Liver (tissue), 9 donors: ENCODE results near the gene MPHOSPH10. TPM values are rescaled to one million over a fixed set of nuclear protein-coding genes. Genes with fewer than 3 reads are reported as not detected.
A peak's percentile ranks its signal among the peaks of the same experiment; 100 is the strongest.
"Not testable (repeated sequence)": the region's sequence is repeated elsewhere in the genome, so short reads cannot be mapped to it uniquely, and the experiment has no call there.

Experiments used
- DNase-seq: peaks from one replicate; pipeline ENCODE4 v3.0.0-alpha.2; 2017; ENCODE audit warnings: low spot score
- H3K27ac ChIP-seq, 2 donors: one replicate each; pipeline ENCODE4 v1.7.0; 2013; ENCODE audit warnings: inconsistent platforms in 2 of 2, low read length in 2 of 2, control low read depth in 1 of 2, low read depth in 1 of 2, mild to moderate bottlenecking in 1 of 2
- H3K27me3 ChIP-seq, 4 donors: one replicate each; pipeline versions ENCODE4 v1.6.1 to v1.7.0; 2013; ENCODE audit warnings: low read length in 3 of 4, inconsistent platforms in 1 of 4, mild to moderate bottlenecking in 1 of 4, moderate library complexity in 1 of 4; ENCODE audit not compliant: control insufficient read depth in 4 of 4, insufficient read depth in 4 of 4
- H3K36me3 ChIP-seq, 4 donors: one replicate each; pipeline versions ENCODE4 v1.6.1 to v1.7.0; 2013; ENCODE audit warnings: low read length in 3 of 4, mild to moderate bottlenecking in 3 of 4, low read depth in 1 of 4, moderate library complexity in 1 of 4; ENCODE audit not compliant: control insufficient read depth in 4 of 4, insufficient read depth in 3 of 4
- H3K4me1 ChIP-seq, 4 donors: one replicate each; pipeline versions ENCODE4 v1.6.1 to v1.7.0; 2013; ENCODE audit warnings: low read length in 3 of 4, mild to moderate bottlenecking in 3 of 4, moderate library complexity in 1 of 4; ENCODE audit not compliant: control insufficient read depth in 4 of 4, insufficient read depth in 4 of 4
- H3K4me3 ChIP-seq, 3 donors: one replicate each; pipeline versions ENCODE4 v1.6.1 to v1.7.0; 2013; ENCODE audit warnings: low read length in 3 of 3, control low read depth in 1 of 3, low read depth in 1 of 3, mild to moderate bottlenecking in 1 of 3
- H3K9ac ChIP-seq, 2 donors: one replicate each; pipeline ENCODE4 v1.7.0; 2013; ENCODE audit warnings: low read length in 2 of 2, mild to moderate bottlenecking in 2 of 2, moderate library complexity in 2 of 2, control low read depth in 1 of 2, low read depth in 1 of 2
- H3K9me3 ChIP-seq, 4 donors: one replicate each; pipeline versions ENCODE4 v1.6.1 to v1.7.0; 2013; ENCODE audit warnings: low read length in 3 of 4; ENCODE audit not compliant: control insufficient read depth in 4 of 4
- ATF3 ChIP-seq: IDR thresholded peaks from 2 replicates; pipeline ENCODE4 v1.6.1; 2016; ENCODE audit warnings: antibody characterized with exemption
- CTCF ChIP-seq: fragments of 150-350 bp; IDR thresholded peaks from 2 replicates; pipeline ENCODE4 v1.5.1; 2017; ENCODE audit warnings: improper control_type of control experiment, low read depth, low read length; ENCODE audit not compliant: missing input control
- EGR1 ChIP-seq, 2 donors: IDR thresholded peaks; 2 replicates each; pipeline ENCODE4 v1.6.1; 2016 to 2018; ENCODE audit warnings: antibody characterized with exemption in 2 of 2, low read depth in 2 of 2
- FOXA1 ChIP-seq: IDR thresholded peaks from 2 replicates; pipeline ENCODE4 v1.6.1; 2016; ENCODE audit warnings: antibody characterized with exemption
- FOXA2 ChIP-seq: IDR thresholded peaks from 2 replicates; pipeline ENCODE4 v1.6.1; 2016; ENCODE audit warnings: antibody characterized with exemption
- GABPA ChIP-seq, 2 donors: IDR thresholded peaks in 1 of 2; conservative IDR thresholded peaks in 1 of 2; 2 replicates each; pipeline ENCODE4 v1.6.1; 2016; ENCODE audit warnings: antibody characterized with exemption in 2 of 2, mild to moderate bottlenecking in 1 of 2, moderate library complexity in 1 of 2
- HNF4A ChIP-seq, 2 donors: conservative IDR thresholded peaks; 2 replicates each; pipeline ENCODE4 v1.6.1; 2016; ENCODE audit warnings: antibody characterized with exemption in 2 of 2, mild to moderate bottlenecking in 2 of 2
- JUND ChIP-seq, 2 donors: IDR thresholded peaks; 2 replicates each; pipeline ENCODE4 v1.6.1; 2016; ENCODE audit warnings: antibody characterized with exemption in 2 of 2
- NR2F2 ChIP-seq: IDR thresholded peaks from 2 replicates; pipeline ENCODE4 v1.6.1; 2016; ENCODE audit warnings: antibody characterized with exemption
- REST ChIP-seq: IDR thresholded peaks from 2 replicates; pipeline ENCODE4 v1.6.1; 2016; ENCODE audit warnings: antibody characterized with exemption, mild to moderate bottlenecking
- RXRA ChIP-seq, 2 donors: IDR thresholded peaks; 2 replicates each; pipeline ENCODE4 v1.6.1; 2017 to 2018; ENCODE audit warnings: antibody characterized with exemption in 2 of 2, mild to moderate bottlenecking in 1 of 2
- SP1 ChIP-seq: IDR thresholded peaks from 2 replicates; pipeline ENCODE4 v1.6.1; 2018; ENCODE audit warnings: antibody characterized with exemption, mild to moderate bottlenecking
- TAF1 ChIP-seq: conservative IDR thresholded peaks from 2 replicates; pipeline ENCODE4 v1.6.1; 2016; ENCODE audit warnings: antibody characterized with exemption, mild to moderate bottlenecking
- YY1 ChIP-seq: IDR thresholded peaks from 2 replicates; pipeline ENCODE4 v1.6.1; 2016; ENCODE audit warnings: antibody characterized with exemption, mild to moderate bottlenecking
- WGBS: extraction: QIAGEN DNeasy Blood & Tissue Kit; methylation state at CpG from one replicate; pipeline ENCODE4 v1.1.7; 2013; 5-methylcytosine and 5-hydroxymethylcytosine counted together
- polyA plus RNA-seq, 2 donors: library from polyadenylated mRNA; stranded (reverse) in 1 of 2; unstranded in 1 of 2; fragments of 200-250 nt in 1 of 2; fragments of >200 nt in 1 of 2; fragmentation: Nextera tagmentation in 1 of 2; extraction: Ambion mirVana in 1 of 2; gene quantifications; one replicate each; pipeline versions ENCODE4 v1.2.1 to v1.2.3, GENCODE V29; 2013 to 2015
- total RNA-seq, 2 donors: library from RNA; depleted of rRNA; stranded (reverse); fragments of >200 nt; gene quantifications; one replicate each; pipeline ENCODE4 v1.2.3, GENCODE V29; 2014
- TF ChIP-seq, protein P1 (sequence below): IDR thresholded peaks from 2 replicates; pipeline ENCODE4 v1.6.1; 2016; ENCODE audit warnings: antibody characterized with exemption
- TF ChIP-seq, protein P2 (sequence below): IDR thresholded peaks from 2 replicates; pipeline ENCODE4 v1.6.1; 2016; ENCODE audit warnings: antibody characterized with exemption
- donor health status: healthy.
- donor health status: healthy.
- donor health status: healthy.
- donor health status: healthy.
- donor health status: healthy.

The MPHOSPH10 gene
- total and polyA plus RNA-seq, 4 donors, result 8.7 to 13.6 (median 11.3) TPM

- peaks cover 0 to 12% (median 10%) of the 10 kb centered on the region in 4 donors for H3K36me3 ChIP-seq
- under 1% methylated on average over 17 of the region's 17 CpGs for WGBS
- H3K4me1 ChIP-seq, result peaks cover 10 to 35% (median 21%) of the 10 kb centered on the region in 4 donors
- H3K27me3 ChIP-seq, result no peaks in the 10 kb centered on the region
- peak overlapping the region; percentile 70 to 99 (median 96) for H3K4me3 ChIP-seq
- peak overlapping the region; percentile 96 to 100 for H3K27ac ChIP-seq
- H3K9ac ChIP-seq, result peak overlapping the region; percentile 92 to 96
- TF ChIP-seq HNF4A (conservative IDR thresholded peaks at IDR 0.05) (peak in 1 of 2 donors; percentile 66), GABPA (IDR thresholded peaks at IDR 0.05 in 1 of 2, conservative IDR thresholded peaks at IDR 0.05 in 1 of 2) (no peak), NR2F2 (no peak), FOXA2 (no peak), FOXA1 (no peak)
- TF ChIP-seq, protein P1, sequence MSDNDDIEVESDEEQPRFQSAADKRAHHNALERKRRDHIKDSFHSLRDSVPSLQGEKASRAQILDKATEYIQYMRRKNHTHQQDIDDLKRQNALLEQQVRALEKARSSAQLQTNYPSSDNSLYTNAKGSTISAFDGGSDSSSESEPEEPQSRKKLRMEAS, result no peak
- DNase-seq, result no peak
- no peaks in the 10 kb centered on the region for H3K9me3 ChIP-seq
Measured at GRCh38 chr2:71129902-71130151, 607 bp upstream of the MPHOSPH10 start.

DNA sequence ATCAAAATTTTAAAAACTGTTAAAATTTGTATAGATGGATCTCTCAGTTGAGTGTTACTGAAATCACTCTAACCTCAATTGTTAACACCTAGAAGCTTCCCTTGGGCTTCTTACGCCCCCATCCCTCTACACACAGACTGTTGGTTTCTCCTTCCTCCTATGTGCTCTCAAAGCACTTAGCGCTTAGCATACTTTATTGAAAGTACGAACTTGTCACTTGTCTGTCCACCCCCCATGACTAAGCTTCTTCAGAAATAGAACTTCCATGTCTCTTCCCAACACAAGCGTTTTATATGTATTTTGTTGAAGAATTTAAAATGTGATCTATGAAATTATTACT lies 441 bp downstream of the MPHOSPH10 start:
- peaks cover 1 to 15% (median 13%) of the 10 kb centered on the region in 4 donors for H3K36me3 ChIP-seq
- H3K4me3 ChIP-seq, result peak overlapping the region; percentile 70 to 99 (median 96)
- peaks cover 10 to 35% (median 21%) of the 10 kb centered on the region in 4 donors for H3K4me1 ChIP-seq
- TF ChIP-seq, protein P2, sequence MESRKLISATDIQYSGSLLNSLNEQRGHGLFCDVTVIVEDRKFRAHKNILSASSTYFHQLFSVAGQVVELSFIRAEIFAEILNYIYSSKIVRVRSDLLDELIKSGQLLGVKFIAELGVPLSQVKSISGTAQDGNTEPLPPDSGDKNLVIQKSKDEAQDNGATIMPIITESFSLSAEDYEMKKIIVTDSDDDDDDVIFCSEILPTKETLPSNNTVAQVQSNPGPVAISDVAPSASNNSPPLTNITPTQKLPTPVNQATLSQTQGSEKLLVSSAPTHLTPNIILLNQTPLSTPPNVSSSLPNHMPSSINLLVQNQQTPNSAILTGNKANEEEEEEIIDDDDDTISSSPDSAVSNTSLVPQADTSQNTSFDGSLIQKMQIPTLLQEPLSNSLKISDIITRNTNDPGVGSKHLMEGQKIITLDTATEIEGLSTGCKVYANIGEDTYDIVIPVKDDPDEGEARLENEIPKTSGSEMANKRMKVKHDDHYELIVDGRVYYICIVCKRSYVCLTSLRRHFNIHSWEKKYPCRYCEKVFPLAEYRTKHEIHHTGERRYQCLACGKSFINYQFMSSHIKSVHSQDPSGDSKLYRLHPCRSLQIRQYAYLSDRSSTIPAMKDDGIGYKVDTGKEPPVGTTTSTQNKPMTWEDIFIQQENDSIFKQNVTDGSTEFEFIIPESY, result no peak
- TF ChIP-seq HNF4A (conservative IDR thresholded peaks at IDR 0.05), result no peak
- no peak for TF ChIP-seq TAF1
- TF ChIP-seq JUND (IDR thresholded peaks at IDR 0.05), result no peak
- TF ChIP-seq SP1, result no peak
- TF ChIP-seq REST, result no peak
- no peak for TF ChIP-seq NR2F2
- TF ChIP-seq RXRA (IDR thresholded peaks at IDR 0.05), result no peak
- no peak for TF ChIP-seq EGR1 (IDR thresholded peaks at IDR 0.05; ENCODE audit: low read depth in 2 of 2)
- no peak for TF ChIP-seq ATF3
- no peak for TF ChIP-seq GABPA (IDR thresholded peaks at IDR 0.05 in 1 of 2, conservative IDR thresholded peaks at IDR 0.05 in 1 of 2)
- TF ChIP-seq YY1, result no peak
- no peak for TF ChIP-seq CTCF
- TF ChIP-seq, protein P1, result no peak
- DNase-seq, result no peak
- no peaks in the 10 kb centered on the region for H3K27me3 ChIP-seq
- no peaks in the 10 kb centered on the region for H3K9me3 ChIP-seq
- peak overlapping the region; percentile 88 to 92 for H3K9ac ChIP-seq
- H3K27ac ChIP-seq, result peak overlapping the region; percentile 96 to 100
- WGBS, result 0% methylated on average over 4 of the region's 4 CpGs

DNA sequence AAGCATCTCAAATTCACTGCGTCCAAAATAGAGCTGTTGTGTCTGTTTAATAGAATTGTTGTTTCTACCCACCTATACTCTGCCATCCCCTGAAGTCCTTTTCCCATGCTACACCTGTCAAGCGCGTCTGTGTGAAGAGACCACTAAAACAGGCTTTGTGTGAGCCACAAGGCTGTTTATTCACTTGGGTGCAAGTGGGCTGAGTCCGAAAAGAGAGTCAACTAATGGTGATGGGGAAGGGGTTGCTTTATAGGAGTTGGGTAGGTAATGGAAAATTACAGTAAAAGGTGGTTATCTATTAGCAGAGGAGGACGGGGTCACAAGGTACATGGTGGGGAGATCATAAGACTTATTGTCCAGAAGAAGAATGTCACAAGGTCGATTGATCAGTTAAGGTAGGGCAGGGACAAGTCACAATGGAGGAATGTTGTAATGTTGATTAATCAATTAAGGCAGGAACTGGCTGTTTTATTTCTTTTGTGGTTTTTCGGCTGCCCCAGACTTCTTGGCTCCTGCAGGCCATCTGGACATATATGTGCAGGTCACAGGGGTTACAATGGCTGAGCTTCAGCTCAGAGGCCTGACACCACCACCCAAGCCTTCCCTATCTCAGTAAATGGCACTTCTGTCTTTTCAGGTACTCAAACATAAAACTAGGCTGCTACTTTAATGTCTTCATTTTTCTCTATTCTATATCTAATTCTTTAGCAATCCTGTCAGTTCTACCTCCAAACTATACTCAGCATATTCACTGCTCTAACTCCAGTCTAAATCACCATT lies 1.1 kb downstream of the MPHOSPH10 start:
- Histone ChIP-seq H3K4me3 (peak overlapping the region; percentile 70 to 99 (median 96)), H3K36me3 (peaks cover 4 to 21% (median 17%) of the 10 kb centered on the region in 4 donors), H3K4me1 (peaks cover 10 to 35% (median 21%) of the 10 kb centered on the region in 4 donors), H3K9ac (peak overlapping the region; percentile 88 to 92)
- WGBS, result 39% methylated on average over 7 of the region's 7 CpGs
- DNase-seq, H3K9me3 ChIP-seq, H3K27ac ChIP-seq, H3K27me3 ChIP-seq: not testable (repeated sequence)
